DMS53 treated with DMSO at 0.1 percent for 48 hours (cell line): ENCODE measurements around the gene B3GNT9.

Experiments
- DNase-seq: peaks from one replicate; lab custom pipeline; 2025; ENCODE audit not compliant: unreplicated experiment; lab: John Stamatoyannopoulos, UW

The B3GNT9 gene

GRCh38 chr16:67150833-67151396, at the start of gene B3GNT9:
B3GNT9 (minus strand) TSS chr16:67150998; CDS start chr16:67150485, 513 bp downstream.
- DNase-seq: peak; percentile 37

GRCh38 chr16:67200491-67200890, 49.7 kb upstream of the B3GNT9 start:
- no peak for DNase-seq

GRCh38 chr16:67199808-67200198, 49.0 kb upstream of the B3GNT9 start:
- no peak for DNase-seq

- peak; percentile 60 for DNase-seq
Measured at GRCh38 chr16:67199011-67199807, 48.4 kb upstream of the B3GNT9 start, which contains the start of gene ELMO3. ELMO3 (plus strand) TSS chr16:67199131; CDS start chr16:67199327, 196 bp downstream.

GRCh38 chr16:67198238-67198734, 47.5 kb upstream of the B3GNT9 start:
- peak; percentile 55 for DNase-seq

- no peak for DNase-seq
Measured at GRCh38 chr16:67197704-67198103, 46.9 kb upstream of the B3GNT9 start.

GRCh38 chr16:67196881-67197280, 46.1 kb upstream of the B3GNT9 start:
- DNase-seq: no peak

GRCh38 chr16:67195676-67196075, 44.9 kb upstream of the B3GNT9 start:
- DNase-seq: no peak

- DNase-seq: no peak
Measured at GRCh38 chr16:67194260-67194659, 43.5 kb upstream of the B3GNT9 start.

- no peak for DNase-seq
Measured at GRCh38 chr16:67193536-67193935, 42.7 kb upstream of the B3GNT9 start.

GRCh38 chr16:67192781-67193361, 42.1 kb upstream of the B3GNT9 start:
- DNase-seq: no peak

- peak; percentile 77 for DNase-seq
Measured at GRCh38 chr16:67191995-67192681, 41.3 kb upstream of the B3GNT9 start, which contains the start of gene E2F4. E2F4 (plus strand) TSS chr16:67192155; CDS start chr16:67192228, 73 bp downstream.

- no peak for DNase-seq
Measured at GRCh38 chr16:67191411-67191994, 40.7 kb upstream of the B3GNT9 start.

GRCh38 chr16:67190448-67191399, 39.9 kb upstream of the B3GNT9 start:
- no peak for DNase-seq

- no peak for DNase-seq
Measured at GRCh38 chr16:67190041-67190440, 39.2 kb upstream of the B3GNT9 start, which contains the start of gene EXOC3L1. EXOC3L1 (minus strand) TSS chr16:67190136; CDS start chr16:67189676, 460 bp downstream.

GRCh38 chr16:67188798-67189197, 38.0 kb upstream of the B3GNT9 start:
- DNase-seq: no peak

GRCh38 chr16:67188323-67188722, 37.5 kb upstream of the B3GNT9 start:
- DNase-seq: no peak

- DNase-seq: no peak
Measured at GRCh38 chr16:67187175-67187890, 36.5 kb upstream of the B3GNT9 start.

GRCh38 chr16:67186550-67186950, 35.8 kb upstream of the B3GNT9 start:
- DNase-seq: no peak
